MV-4-11 (cell line): Measurements from ENCODE around the gene TMC1.
A peak's percentile ranks its signal among the peaks of the same experiment; 100 is the strongest.
"Not testable (repeated sequence)": the region's sequence is repeated elsewhere in the genome, so short reads cannot be mapped to it uniquely, and the experiment has no call there.

Source experiments
- DNase-seq: peaks from one replicate; lab custom pipeline; 2025; lab: John Stamatoyannopoulos, UW

Gene TMC1

GRCh38 chr9:72521416-72521815 is at the start of gene TMC1:
Gene TMC1 (plus strand): TSS chr9:72521608. CDS start chr9:72648649, 127,041 bp downstream.
- DNase-seq: not testable (repeated sequence)

GRCh38 chr9:72473474-72474261 is 47.7 kb upstream of the TMC1 start:
- no peak for DNase-seq

GRCh38 chr9:72474676-72475075 is 46.7 kb upstream of the TMC1 start:
- DNase-seq: no peak

- no peak for DNase-seq
Measured at GRCh38 chr9:72476100-72476499, 45.3 kb upstream of the TMC1 start.

- DNase-seq: no peak
Measured at GRCh38 chr9:72476617-72477437, 44.6 kb upstream of the TMC1 start.

- DNase-seq: peak; percentile 13
Measured at GRCh38 chr9:72477930-72478518, 43.4 kb upstream of the TMC1 start.

- DNase-seq: no peak
Measured at GRCh38 chr9:72478966-72479365, 42.4 kb upstream of the TMC1 start.

- not testable (repeated sequence) for DNase-seq
Measured at GRCh38 chr9:72480261-72480660, 41.1 kb upstream of the TMC1 start.

GRCh38 chr9:72480921-72481320 is 40.5 kb upstream of the TMC1 start:
- DNase-seq: no peak

- no peak for DNase-seq
Measured at GRCh38 chr9:72485821-72486593, 35.4 kb upstream of the TMC1 start.

GRCh38 chr9:72486594-72486955 is 34.8 kb upstream of the TMC1 start:
- no peak for DNase-seq

GRCh38 chr9:72487665-72488064 is 33.7 kb upstream of the TMC1 start:
- not testable (repeated sequence) for DNase-seq

GRCh38 chr9:72489986-72490385 is 31.4 kb upstream of the TMC1 start:
- DNase-seq: no peak

GRCh38 chr9:72491242-72491641 is 30.2 kb upstream of the TMC1 start:
- DNase-seq: no peak

- DNase-seq: no peak
Measured at GRCh38 chr9:72494051-72494450, 27.4 kb upstream of the TMC1 start.

- no peak for DNase-seq
Measured at GRCh38 chr9:72497447-72498046, 23.9 kb upstream of the TMC1 start.

- DNase-seq: peak; percentile 38
Measured at GRCh38 chr9:72506615-72507014, 14.8 kb upstream of the TMC1 start.

- no peak for DNase-seq
Measured at GRCh38 chr9:72509053-72509452, 12.4 kb upstream of the TMC1 start.

GRCh38 chr9:72509635-72510034 is 11.8 kb upstream of the TMC1 start:
- peak; percentile 57 for DNase-seq

- not testable (repeated sequence) for DNase-seq
Measured at GRCh38 chr9:72521011-72521410, 397 bp upstream of the TMC1 start.

GRCh38 chr9:72524820-72525540 is 3.6 kb downstream of the TMC1 start:
- no peak for DNase-seq
